ENCODE data around the gene TIMM44.

The TIMM44 gene

DNA sequence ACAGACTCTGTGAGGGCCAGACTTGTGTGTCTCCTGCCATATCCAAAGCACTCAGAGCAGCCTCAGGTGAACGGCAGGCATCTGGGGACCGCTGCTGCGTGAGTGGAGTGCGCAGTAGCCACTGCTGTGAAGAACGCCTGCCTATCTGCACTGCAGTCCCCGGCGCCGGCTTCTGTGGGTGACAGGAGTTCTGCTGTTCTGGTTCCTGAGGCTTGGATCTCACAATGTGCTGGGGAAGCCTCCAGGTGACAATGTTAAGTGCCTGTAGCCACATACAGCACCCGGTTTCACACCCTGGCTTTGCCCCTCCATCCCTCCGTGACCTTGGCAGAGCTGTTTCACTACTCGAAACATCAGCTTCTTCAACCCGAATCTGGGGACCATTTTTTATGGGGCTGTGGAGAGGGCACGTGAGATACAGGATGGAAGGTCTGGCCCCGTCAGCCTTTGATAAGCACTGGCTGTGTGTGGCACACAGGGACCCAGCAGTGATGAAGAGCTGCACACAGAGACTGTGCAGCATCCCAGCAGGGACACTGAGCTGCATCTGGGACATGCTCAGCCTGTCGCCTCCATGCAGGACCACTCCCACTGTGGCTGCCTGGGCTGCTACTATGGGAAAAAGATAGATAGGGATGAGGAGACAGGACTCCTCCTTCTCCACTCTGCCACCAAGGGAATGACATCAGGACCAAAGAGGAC is 33.7 kb upstream of the TIMM44 start:
- no peak for TF ChIP-seq TAF1 (IDR thresholded peaks at IDR 0.05; ENCODE audit: borderline replicate concordance, insufficient read depth, low read length)
- TF ChIP-seq, protein P1, sequence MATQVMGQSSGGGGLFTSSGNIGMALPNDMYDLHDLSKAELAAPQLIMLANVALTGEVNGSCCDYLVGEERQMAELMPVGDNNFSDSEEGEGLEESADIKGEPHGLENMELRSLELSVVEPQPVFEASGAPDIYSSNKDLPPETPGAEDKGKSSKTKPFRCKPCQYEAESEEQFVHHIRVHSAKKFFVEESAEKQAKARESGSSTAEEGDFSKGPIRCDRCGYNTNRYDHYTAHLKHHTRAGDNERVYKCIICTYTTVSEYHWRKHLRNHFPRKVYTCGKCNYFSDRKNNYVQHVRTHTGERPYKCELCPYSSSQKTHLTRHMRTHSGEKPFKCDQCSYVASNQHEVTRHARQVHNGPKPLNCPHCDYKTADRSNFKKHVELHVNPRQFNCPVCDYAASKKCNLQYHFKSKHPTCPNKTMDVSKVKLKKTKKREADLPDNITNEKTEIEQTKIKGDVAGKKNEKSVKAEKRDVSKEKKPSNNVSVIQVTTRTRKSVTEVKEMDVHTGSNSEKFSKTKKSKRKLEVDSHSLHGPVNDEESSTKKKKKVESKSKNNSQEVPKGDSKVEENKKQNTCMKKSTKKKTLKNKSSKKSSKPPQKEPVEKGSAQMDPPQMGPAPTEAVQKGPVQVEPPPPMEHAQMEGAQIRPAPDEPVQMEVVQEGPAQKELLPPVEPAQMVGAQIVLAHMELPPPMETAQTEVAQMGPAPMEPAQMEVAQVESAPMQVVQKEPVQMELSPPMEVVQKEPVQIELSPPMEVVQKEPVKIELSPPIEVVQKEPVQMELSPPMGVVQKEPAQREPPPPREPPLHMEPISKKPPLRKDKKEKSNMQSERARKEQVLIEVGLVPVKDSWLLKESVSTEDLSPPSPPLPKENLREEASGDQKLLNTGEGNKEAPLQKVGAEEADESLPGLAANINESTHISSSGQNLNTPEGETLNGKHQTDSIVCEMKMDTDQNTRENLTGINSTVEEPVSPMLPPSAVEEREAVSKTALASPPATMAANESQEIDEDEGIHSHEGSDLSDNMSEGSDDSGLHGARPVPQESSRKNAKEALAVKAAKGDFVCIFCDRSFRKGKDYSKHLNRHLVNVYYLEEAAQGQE (IDR thresholded peaks at IDR 0.05; ENCODE audit: insufficient read depth in 1 of 2, low read depth in 2 of 2, low read length in 2 of 2), result no peak
- no peak for TF ChIP-seq POLR2AphosphoS5 (IDR thresholded peaks at IDR 0.05; ENCODE audit: low read depth, low read length)

DNA sequence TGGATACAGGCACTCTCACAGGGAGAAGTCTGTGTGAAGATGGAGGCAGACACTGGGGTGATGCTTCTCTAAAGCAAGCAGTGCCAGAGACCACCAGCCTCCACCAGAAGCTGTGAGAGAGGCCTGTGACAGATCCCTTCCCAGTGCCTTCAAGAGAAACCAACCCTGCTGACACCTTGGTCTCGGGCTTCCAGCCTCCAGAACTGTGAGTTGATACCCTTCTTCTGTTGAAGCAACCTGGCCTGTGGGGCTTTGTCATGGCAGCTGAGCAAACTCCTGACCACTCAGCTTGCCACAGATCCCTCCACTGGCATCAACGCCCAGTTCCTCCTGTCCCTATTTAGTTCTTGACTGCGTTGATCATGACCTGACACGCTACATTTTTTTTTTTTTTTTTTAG is 33.0 kb upstream of the TIMM44 start:
- TF ChIP-seq FOXP2 (optimal IDR thresholded peaks at IDR 0.05; ENCODE audit: borderline replicate concordance, extremely low read depth, extremely low read length, insufficient read depth) (no peak), SIN3A (IDR thresholded peaks at IDR 0.05; ENCODE audit: borderline replicate concordance, insufficient read depth, low read length) (no peak), POLR2AphosphoS5 (IDR thresholded peaks at IDR 0.05; ENCODE audit: low read depth, low read length) (no peak)
- TF ChIP-seq, protein P1 (IDR thresholded peaks at IDR 0.05; ENCODE audit: insufficient read depth in 1 of 2, low read depth in 2 of 2, low read length in 2 of 2), result no peak

GRCh38 chr19:7975037-7975436 is 31.6 kb upstream of the TIMM44 start:
- TF ChIP-seq SIN3A (IDR thresholded peaks at IDR 0.05; ENCODE audit: borderline replicate concordance, insufficient read depth, low read length) (no peak), FOXP2 (optimal IDR thresholded peaks at IDR 0.05; ENCODE audit: borderline replicate concordance, extremely low read depth, extremely low read length, insufficient read depth) (no peak), POLR2AphosphoS5 (IDR thresholded peaks at IDR 0.05; ENCODE audit: low read depth, low read length) (no peak), TAF1 (IDR thresholded peaks at IDR 0.05; ENCODE audit: borderline replicate concordance, insufficient read depth, low read length) (no peak)
- TF ChIP-seq, protein P1 (IDR thresholded peaks at IDR 0.05; ENCODE audit: insufficient read depth in 1 of 2, low read depth in 2 of 2, low read length in 2 of 2), result no peak

GRCh38 chr19:7973883-7974282 is 30.4 kb upstream of the TIMM44 start:
- TF ChIP-seq TAF1 (IDR thresholded peaks at IDR 0.05; ENCODE audit: borderline replicate concordance, insufficient read depth, low read length), result no peak
- TF ChIP-seq, protein P1 (IDR thresholded peaks at IDR 0.05; ENCODE audit: insufficient read depth in 1 of 2, low read depth in 2 of 2, low read length in 2 of 2), result no peak
- no peak for TF ChIP-seq POLR2AphosphoS5 (IDR thresholded peaks at IDR 0.05; ENCODE audit: low read depth, low read length)
- no peak for TF ChIP-seq SIN3A (IDR thresholded peaks at IDR 0.05; ENCODE audit: borderline replicate concordance, insufficient read depth, low read length)
- no peak for TF ChIP-seq FOXP2 (optimal IDR thresholded peaks at IDR 0.05; ENCODE audit: borderline replicate concordance, extremely low read depth, extremely low read length, insufficient read depth)
